GM19043 (cell line): ENCODE results near the gene CNTN4.
A peak's percentile ranks its signal among the peaks of the same experiment; 100 is the strongest.

ENCODE experiments used
- ATAC-seq: cut with Tn5 transposase; IDR thresholded peaks from one replicate; pipeline ENCODE4 v1.9.1; 2021; ENCODE audit warnings: low read depth; ENCODE audit not compliant: unreplicated experiment

CNTN4 gene

GRCh38 chr3:2931265-2931664 lies 832.6 kb downstream of the CNTN4 start:
- no peak for ATAC-seq

- ATAC-seq = no peak
Measured at GRCh38 chr3:2934541-2934940, 835.9 kb downstream of the CNTN4 start.

- ATAC-seq = no peak
Measured at GRCh38 chr3:2937055-2937454, 838.4 kb downstream of the CNTN4 start.

GRCh38 chr3:2937592-2937991 lies 838.9 kb downstream of the CNTN4 start:
- ATAC-seq = no peak

DNA sequence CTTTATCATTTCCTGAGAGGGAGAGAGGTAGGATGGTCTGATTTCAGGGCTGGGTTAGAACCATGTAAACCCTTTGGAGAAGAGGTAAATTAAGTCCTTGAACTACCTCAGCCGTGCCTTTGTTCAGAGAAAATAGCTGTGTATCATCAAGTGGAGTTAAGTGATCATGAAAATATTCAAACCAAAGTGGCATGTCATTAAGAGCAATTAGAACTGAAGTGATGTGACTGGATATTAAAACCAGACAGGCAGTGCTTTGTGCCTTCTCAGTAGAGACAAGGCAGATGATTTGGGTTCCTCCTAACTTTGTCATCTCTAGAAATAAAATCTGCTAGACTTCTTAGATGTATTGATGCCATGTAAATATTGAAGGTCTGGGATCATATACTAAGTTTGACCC lies 840.0 kb downstream of the CNTN4 start:
- no peak for ATAC-seq

DNA sequence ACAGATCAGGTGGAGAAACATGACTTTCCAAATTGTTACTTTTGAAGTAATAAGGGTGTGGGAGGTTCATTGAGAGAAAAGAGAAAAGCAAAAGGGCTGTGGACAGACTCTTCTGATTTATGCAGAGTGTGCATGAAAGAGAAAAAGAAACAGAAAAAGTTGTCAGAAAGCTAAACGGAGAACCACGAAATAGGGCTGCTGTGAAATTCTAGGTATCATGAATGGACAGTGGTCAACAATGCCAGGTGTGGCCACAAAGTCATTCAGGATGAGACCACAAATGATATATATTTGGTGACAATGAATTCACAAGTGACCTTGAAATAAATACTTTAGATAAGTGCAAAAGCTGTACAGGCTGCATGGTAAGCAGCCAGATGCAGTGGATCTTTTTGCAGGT lies 841.4 kb downstream of the CNTN4 start:
- peak; percentile 36 for ATAC-seq

DNA sequence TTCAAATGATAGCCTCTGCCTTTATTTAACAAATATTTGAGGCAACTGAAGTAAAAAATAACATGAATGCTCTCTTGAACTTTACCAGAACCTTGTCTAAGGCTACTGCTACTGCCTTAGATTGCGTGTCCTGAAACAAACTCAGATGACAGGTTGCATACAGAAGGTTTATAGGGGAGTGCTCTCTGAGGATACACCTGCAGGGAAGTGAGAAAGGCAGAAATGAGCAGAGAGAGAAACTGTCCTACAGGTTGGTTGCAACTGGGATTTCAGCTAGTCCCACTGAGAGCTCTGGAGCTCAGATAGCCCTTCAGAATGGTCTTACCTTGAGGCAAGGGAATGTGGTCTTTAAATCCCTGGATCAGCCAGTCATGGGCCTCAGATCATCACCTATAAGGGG lies 846.0 kb downstream of the CNTN4 start:
- peak; percentile 80 for ATAC-seq

DNA sequence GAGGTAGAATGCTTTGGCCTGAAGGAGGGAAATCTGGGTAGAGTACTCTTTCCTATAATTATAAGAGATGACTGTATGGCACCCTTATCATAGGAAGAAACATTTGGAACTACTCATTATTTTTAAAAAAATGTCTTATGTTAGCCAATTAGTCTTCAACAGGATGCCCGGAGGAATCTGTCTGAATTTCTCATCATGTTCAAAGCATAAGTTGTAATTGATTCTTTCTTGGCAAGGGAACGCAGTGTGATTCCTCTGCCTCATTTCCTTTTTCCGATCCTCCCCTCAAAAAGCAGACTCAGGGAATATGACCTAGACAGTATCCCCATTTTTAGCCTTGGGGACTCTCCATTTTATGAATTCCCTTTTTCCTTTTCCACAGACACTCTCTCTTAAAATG lies 846.5 kb downstream of the CNTN4 start:
- ATAC-seq = no peak

DNA sequence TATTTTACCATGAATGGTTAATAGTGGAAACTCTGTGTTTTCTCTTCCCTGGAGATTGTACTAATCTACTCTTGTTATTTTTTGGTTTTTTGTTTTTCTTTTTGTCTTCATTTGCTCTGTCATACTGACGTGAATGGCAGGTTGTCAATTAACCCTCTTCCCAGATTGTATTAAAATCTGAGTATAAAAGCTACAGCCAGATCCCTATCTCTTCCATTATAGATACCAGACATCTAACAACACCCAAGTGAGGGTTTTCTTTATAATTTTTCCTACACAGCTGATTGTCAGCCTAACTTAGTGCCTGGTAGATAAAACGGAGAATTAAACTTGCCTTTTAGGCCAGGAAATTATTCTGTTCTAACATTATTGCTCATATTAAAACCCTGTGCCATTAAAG lies 848.9 kb downstream of the CNTN4 start:
- ATAC-seq = no peak

GRCh38 chr3:2948882-2949281 lies 850.2 kb downstream of the CNTN4 start:
- ATAC-seq = no peak

GRCh38 chr3:2950159-2950558 lies 851.5 kb downstream of the CNTN4 start:
- no peak for ATAC-seq

- ATAC-seq = no peak
Measured at GRCh38 chr3:2957115-2957514, 858.4 kb downstream of the CNTN4 start.

- no peak for ATAC-seq
Measured at GRCh38 chr3:2958551-2958950, 859.9 kb downstream of the CNTN4 start.

DNA sequence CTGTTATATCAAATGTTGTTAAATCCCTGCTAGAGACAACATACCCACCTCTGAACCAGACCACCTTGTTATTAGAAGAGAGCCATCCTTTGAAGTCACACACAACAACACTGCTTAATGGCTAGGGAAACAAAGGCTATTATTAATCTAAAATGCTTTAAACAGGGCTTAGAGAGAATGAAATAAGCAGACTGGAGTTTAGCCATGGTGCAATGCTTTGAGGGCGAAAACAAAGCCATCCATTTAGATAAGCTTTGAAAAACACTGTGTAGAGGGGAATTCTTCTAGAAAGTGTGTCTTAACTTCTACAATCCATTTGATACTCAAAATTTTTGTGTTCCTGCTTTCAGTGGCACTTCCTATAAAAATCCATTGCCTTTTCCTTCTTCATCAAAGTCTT lies 862.9 kb downstream of the CNTN4 start:
- ATAC-seq = no peak

DNA sequence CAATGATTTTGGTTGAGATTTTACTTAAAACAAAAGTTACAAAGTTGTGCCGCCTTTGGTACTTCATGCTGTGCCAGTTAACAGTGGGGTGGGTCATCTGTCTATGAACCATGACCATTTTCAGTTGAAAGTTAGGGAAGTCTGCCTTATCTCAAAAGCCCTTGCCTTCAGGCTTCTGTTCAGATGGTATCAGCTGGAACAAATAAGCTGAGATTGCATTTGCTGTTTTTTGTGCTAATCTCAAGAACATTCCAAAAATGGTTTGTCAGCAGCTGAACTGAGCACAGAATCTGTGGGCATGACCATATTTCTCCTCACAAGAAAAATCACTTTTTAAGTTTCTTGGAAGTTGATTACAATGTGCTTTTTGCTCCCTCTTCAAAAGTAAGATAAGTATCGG lies 869.2 kb downstream of the CNTN4 start:
- no peak for ATAC-seq

DNA sequence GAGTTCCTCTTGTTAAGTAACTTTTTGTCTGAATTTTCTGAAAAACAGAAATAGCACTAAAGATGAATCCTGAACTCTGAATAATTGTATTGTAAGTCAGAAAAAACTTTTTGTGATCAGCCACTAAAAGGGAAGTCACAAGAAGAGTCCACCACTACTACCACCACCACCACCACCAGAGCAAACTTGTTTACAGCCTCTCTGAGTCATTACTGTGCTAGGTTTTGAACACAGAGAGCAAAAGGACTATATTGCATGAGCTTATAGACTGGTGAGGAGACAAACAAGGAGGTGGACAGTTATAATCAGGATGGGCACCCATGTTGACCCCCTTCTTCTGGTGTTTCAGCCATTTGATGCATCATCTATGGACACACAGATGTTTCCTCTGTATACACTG lies 869.8 kb downstream of the CNTN4 start:
- no peak for ATAC-seq

- ATAC-seq = no peak
Measured at GRCh38 chr3:2976212-2976611, 877.5 kb downstream of the CNTN4 start.

- ATAC-seq = no peak
Measured at GRCh38 chr3:2976796-2977195, 878.1 kb downstream of the CNTN4 start.

- ATAC-seq = no peak
Measured at GRCh38 chr3:2978977-2979732, 880.5 kb downstream of the CNTN4 start.

DNA sequence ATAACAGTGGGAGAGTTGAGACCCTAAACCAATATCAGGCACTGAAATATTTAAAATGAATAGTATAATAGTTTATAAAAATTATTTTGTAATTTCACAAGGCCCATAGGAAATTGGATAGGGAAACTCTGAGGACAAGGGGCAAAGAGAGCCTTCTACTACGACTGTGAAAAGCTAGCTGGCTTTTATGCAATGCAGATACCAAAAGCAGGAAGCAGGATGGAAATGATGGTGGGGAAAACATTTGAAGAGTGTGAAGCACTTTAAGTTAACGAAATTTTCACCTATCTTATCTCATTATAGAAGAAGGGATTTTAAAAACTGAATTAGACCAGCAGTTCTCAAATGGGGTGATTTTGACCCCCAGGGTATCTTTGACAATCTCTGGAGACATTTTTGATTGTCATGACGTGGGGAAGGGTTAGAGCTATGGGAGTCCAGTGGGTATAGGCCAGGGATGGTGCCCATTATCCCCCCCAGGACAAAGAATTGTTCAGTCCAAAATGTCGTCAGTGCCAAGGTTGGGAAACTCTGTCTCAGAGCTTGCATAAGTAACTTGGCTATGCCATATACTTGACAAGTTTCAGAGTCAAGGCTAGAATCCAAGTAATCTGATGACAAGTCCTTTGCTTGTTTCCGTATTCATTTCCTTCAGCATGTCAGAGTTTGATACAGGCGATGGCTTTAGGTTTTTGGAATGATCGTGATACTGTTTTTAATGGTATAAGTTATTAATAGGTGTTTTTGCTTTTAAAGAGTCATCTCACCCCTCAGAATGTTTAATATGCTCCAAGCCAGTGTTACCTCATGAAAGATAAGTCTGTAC lies 885.6 kb downstream of the CNTN4 start:
- ATAC-seq = no peak

- ATAC-seq = no peak
Measured at GRCh38 chr3:2984831-2985220, 886.2 kb downstream of the CNTN4 start.

- no peak for ATAC-seq
Measured at GRCh38 chr3:2985479-2985878, 886.8 kb downstream of the CNTN4 start.
